Kidney epithelial cell (primary cell): Measurements from ENCODE around the gene ARMC12. TPM values are rescaled to one million over a fixed set of nuclear protein-coding genes. Genes with fewer than 3 reads are reported as not detected.

Experiments
- DNase-seq: peaks from one replicate; pipeline ENCODE4 v3.0.0-alpha.2; 2010; ENCODE audit warnings: low read depth
- H3K27me3 ChIP-seq: 2 replicates; pipeline ENCODE4 v1.6.0; 2011; ENCODE audit warnings: low read length; ENCODE audit not compliant: control insufficient read depth, insufficient read depth
- H3K36me3 ChIP-seq: 2 replicates; pipeline ENCODE4 v1.5.1; 2011; ENCODE audit warnings: low read length; ENCODE audit not compliant: control insufficient read depth, insufficient read depth
- H3K4me3 ChIP-seq: 2 replicates; pipeline ENCODE4 v1.5.1; 2011; ENCODE audit warnings: low read depth, mild to moderate bottlenecking, control low read depth, low read length
- total RNA-seq: library from RNA; depleted of rRNA; stranded (reverse); fragments of >200 nt; gene quantifications from 2 replicates; pipeline ENCODE4 v1.2.3, GENCODE V29; 2015
- TF ChIP-seq, protein P1 (sequence below): IDR thresholded peaks from 2 replicates; pipeline ENCODE4 v1.5.1; 2011; ENCODE audit warnings: mild to moderate bottlenecking, moderate library complexity, low read length, control low read depth, inconsistent platforms; ENCODE audit not compliant: insufficient read depth, poor library complexity, severe bottlenecking

Gene ARMC12
- total RNA-seq, 1 donor from 2014 or later, result 0.29 TPM

GRCh38 chr6:35786272-35786671 is 49.4 kb downstream of the ARMC12 start:
- no peak overlapping the region for H3K4me3 ChIP-seq
- no peaks in the 10 kb centered on the region for H3K36me3 ChIP-seq
- DNase-seq, result no peak
- TF ChIP-seq, protein P1, sequence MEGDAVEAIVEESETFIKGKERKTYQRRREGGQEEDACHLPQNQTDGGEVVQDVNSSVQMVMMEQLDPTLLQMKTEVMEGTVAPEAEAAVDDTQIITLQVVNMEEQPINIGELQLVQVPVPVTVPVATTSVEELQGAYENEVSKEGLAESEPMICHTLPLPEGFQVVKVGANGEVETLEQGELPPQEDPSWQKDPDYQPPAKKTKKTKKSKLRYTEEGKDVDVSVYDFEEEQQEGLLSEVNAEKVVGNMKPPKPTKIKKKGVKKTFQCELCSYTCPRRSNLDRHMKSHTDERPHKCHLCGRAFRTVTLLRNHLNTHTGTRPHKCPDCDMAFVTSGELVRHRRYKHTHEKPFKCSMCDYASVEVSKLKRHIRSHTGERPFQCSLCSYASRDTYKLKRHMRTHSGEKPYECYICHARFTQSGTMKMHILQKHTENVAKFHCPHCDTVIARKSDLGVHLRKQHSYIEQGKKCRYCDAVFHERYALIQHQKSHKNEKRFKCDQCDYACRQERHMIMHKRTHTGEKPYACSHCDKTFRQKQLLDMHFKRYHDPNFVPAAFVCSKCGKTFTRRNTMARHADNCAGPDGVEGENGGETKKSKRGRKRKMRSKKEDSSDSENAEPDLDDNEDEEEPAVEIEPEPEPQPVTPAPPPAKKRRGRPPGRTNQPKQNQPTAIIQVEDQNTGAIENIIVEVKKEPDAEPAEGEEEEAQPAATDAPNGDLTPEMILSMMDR, result no peak
- H3K27me3 ChIP-seq, result peaks cover 29% of the 10 kb centered on the region

GRCh38 chr6:35786810-35787209 is 50.0 kb downstream of the ARMC12 start:
- TF ChIP-seq, protein P1, result no peak
- peaks cover 29% of the 10 kb centered on the region for H3K27me3 ChIP-seq
- H3K4me3 ChIP-seq, result no peak overlapping the region
- no peak for DNase-seq
- no peaks in the 10 kb centered on the region for H3K36me3 ChIP-seq

GRCh38 chr6:35787266-35788218 is 50.7 kb downstream of the ARMC12 start:
- Histone ChIP-seq H3K27me3 (peaks cover 29% of the 10 kb centered on the region), H3K4me3 (no peak overlapping the region), H3K36me3 (no peaks in the 10 kb centered on the region)
- TF ChIP-seq, protein P1, result no peak
- no peak for DNase-seq

- TF ChIP-seq, protein P1, result no peak
- peaks cover 29% of the 10 kb centered on the region for H3K27me3 ChIP-seq
- H3K36me3 ChIP-seq, result no peaks in the 10 kb centered on the region
- no peak for DNase-seq
- H3K4me3 ChIP-seq, result no peak overlapping the region
These were observed 51.7 kb downstream of the ARMC12 start for GRCh38 chr6:35788423-35788982.

- Histone ChIP-seq H3K4me3 (no peak overlapping the region), H3K27me3 (peaks cover 27% of the 10 kb centered on the region), H3K36me3 (no peaks in the 10 kb centered on the region)
- TF ChIP-seq, protein P1, result no peak
- no peak for DNase-seq
These were observed 53.9 kb downstream of the ARMC12 start for GRCh38 chr6:35790683-35791082.
